Right ventricle myocardium inferior (tissue), 1 donor: ENCODE data around the gene ZNF23. TPM values are rescaled to one million over a fixed set of nuclear protein-coding genes. Genes with fewer than 3 reads are reported as not detected.

Experiments
- ATAC-seq: fragments of 200-7000 bp; cut with Tn5 transposase; one replicate; pipeline ENCODE4 v1.9.1; 2020; ENCODE audit warnings: mild to moderate bottlenecking, moderate library complexity
- DNase-seq: peaks from one replicate; pipeline ENCODE4 v3.0.0; 2021; ENCODE audit errors: missing footprints
- intact Hi-C: fragments of 100-400 bp; cut with DNase I; formaldehyde crosslinking; loops from one replicate; pipeline ENCODE4 v1.11.0; 2022
- total RNA-seq: library from RNA; stranded (reverse); fragmentation: NEBNext Ultra II Directional; extraction: Animal tissue kit (Norgen Biotek cat#: 25700); gene quantifications from one replicate; pipeline ENCODE4 v1.2.1, GENCODE V29; 2021
- donor health status: DM: no; HTN: yes; CAD: no; lungs with severe emphysema.

Gene ZNF23
- total RNA-seq, 1 donor from 2014 or later, result 5.9 TPM

DNA sequence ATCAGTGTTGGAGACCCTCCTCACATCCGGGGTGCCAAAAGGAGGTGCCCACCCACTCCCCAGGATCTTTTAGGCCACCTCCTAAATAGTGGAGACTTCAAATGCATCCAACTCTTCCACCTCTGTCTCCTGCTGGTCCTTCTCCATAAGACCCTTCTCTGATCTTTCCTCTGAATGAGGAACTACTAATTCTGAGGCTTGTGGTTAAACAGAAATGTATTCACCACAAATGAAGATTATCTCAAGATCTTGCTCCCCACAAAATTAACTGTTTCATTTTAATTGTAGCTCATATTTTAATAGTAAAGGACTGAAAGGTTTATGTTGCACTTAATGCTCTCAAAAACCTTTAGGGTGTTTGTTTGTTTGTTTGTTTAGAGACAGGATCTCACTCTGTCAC lies 54.3 kb downstream of the ZNF23 start:
- ATAC-seq (no peak), DNase-seq (no peak)
- intact Hi-C loops, result no loop called here

DNA sequence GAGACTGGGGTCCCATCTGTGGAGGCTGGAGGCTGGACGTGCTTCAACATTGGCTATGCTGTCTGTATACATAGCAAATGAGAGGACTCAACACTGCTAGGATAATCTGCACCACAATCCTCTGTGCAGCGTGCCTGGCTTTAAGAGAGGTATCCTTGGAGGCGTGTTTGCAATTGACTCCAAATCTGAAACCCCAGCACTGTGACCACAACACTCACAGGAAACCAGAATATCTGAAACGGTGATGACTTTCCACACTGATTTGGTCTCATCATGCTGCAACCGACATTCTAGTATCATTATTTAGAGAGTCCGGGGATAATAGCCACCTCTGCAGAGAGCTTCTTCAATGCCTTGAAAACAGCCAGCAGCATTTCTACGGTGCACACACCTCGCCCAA lies 55.3 kb downstream of the ZNF23 start:
- no peak for ATAC-seq
- DNase-seq, result no peak
- intact Hi-C loops, result no loop called here

DNA sequence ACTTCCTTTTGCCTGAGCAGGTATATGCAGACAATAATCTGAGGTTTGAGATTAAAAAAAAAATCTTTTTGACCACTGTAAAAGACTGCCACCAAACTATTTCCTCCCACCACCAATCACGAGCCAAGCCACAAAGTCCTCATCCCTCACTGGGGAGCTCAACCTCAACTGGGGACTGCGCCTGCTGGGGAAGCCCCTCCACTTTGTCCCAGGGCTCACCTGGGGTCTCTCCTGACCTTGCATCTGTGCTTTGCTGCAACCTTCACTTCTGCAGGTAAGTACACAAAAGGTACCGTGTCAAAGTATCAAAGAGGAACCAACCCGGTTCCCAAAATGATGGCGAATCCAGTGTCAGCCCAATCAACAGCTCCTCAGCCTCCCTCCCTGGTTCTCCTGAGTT lies 55.7 kb downstream of the ZNF23 start:
- intact Hi-C loops, result no loop called here
- DNase-seq (no peak), ATAC-seq (no peak)

DNA sequence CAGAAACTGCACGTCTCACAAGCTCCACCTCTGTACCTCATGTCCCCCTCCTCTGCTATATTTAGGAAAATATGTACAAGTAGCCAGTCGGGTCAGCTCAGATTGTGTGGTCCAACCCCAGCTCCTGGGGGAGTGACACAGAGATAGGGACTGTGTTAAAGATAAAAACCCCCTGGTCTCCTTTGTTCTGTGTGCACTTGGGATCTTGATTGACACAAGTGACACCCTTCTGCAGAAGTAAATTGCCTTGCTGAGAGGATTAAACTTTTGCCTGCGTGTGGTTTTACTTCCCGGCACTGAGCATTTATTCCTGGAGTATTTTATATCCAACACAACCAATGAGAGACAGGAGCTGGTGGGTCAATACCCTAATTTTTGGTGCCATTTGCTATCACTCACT lies 57.7 kb downstream of the ZNF23 start:
- intact Hi-C loops, result no loop called here
- DNase-seq (no peak), ATAC-seq (no peak)

DNA sequence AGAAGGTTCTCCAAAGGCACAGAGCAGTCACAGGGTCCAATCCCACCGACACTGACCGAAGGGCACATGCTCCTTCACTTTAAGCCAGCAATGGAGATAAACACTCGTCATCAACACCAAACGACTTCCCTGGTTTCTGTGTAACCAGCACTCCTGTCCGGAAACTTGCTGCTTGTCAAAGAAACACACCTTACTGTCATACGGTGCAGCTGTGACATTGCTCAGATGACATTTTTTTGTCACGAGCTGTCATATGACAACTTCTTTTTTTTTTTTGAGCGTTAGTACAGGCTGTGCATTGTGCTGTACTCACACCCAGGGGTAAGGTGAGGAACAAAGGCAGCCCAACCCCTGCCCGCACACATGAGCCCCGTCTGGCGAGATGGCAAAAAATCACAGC lies 59.4 kb downstream of the ZNF23 start:
- intact Hi-C loops, result no loop called here
- DNase-seq (no peak), ATAC-seq (no peak)

DNA sequence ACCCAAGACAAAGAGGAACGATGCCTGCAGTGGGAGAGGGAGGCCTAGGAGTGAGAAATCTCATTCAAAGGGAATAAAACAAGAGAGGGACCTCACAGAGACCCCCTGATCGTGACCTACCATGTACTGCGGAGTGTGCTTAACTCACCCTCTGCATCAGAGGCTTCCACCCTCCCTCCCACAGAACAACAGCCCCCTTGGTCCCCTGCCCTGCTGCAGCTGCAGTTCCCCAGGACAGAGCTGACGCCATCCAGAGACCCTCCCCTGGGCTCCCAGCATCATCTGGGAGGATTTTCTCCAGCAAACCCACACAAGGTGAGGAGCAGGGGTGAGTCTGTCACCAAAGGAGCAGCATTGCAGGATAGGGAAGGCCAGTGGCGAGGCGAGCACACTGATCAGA lies 60.0 kb downstream of the ZNF23 start:
- intact Hi-C loops, result no loop called here
- no peak for DNase-seq
- no peak for ATAC-seq

DNA sequence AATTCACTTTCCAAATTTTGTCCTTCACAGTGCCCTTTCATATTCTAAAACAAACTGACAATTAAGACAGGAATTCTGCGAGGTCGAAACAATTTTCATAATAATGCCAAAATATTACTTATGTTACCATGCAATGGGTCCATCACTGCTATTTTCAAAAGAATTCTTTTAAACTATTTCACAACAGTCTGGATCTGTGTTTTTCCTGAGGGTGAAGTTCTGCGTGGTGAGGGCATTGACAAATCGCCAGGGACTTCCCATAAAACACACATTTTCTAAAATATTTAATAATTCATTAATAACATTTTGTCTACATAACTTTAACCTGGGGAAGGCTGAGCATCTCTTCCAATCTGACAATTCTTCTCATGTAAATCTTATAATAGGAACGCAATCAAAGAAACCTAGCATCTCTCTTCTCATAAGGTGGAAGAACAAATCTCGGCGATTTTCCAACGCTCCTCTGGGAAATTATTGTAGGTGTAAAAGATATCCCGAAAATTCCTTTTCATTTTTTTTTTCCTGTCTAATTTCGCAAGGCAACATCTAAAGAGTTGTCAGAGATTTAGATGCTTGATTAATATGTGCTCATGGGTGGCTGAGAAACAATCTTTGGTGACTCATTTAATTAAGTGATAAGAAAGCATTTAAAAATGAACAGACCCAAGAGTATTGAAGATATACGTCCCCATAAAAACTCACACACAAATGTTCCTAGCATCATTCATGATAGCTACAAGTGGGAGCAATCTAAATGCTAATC lies 62.1 kb downstream of the ZNF23 start:
- ATAC-seq, result no peak

More for the DNA sequence above, 62.1 kb downstream of the ZNF23 start:
- no peak for DNase-seq
- intact Hi-C loops, result no loop called here

Other genes starting within 250 kb of the ZNF23 start
- 0.51 TPM for gene HYDIN, start 231.5 kb downstream of the ZNF23 start, total RNA-seq
- 8.2 TPM for gene CMTR2, start 172.8 kb downstream of the ZNF23 start, total RNA-seq
- gene CALB2, start 103.5 kb downstream of the ZNF23 start, total RNA-seq, result 1.7 TPM
- gene TLE7, start 20.2 kb downstream of the ZNF23 start, total RNA-seq, result not detected
- 1.9 TPM for gene ZNF19, start 27.1 kb upstream of the ZNF23 start, total RNA-seq
- not detected for gene CHST4, start 64.2 kb upstream of the ZNF23 start, total RNA-seq
- gene TAT, start 114.8 kb upstream of the ZNF23 start, total RNA-seq, result not detected
- gene MARVELD3, start 163.9 kb upstream of the ZNF23 start, total RNA-seq, result not detected